B cell (primary cell): ENCODE data around the gene CAMK2D. TPM values are rescaled to one million over a fixed set of nuclear protein-coding genes. Genes with fewer than 3 reads are reported as not detected.

Experiments
- ATAC-seq: fragments of 200-7000 bp; cut with Tn5 transposase; one replicate; pipeline ENCODE4 v1.10.0; 2021; ENCODE audit warnings: low read depth, mild to moderate bottlenecking, moderate number of reproducible peaks, moderate library complexity
- CTCF ChIA-PET: fragments of 350-600 bp; sonication (Branson Sonifier 250); formaldehyde crosslinking; loops from one replicate; lab custom pipeline; 2021; ENCODE audit warnings: antibody characterized with exemption, inconsistent platforms; lab: Charles Lee
- POLR2A ChIA-PET: fragments of 350-600 bp; sonication (Branson Sonifier 250); formaldehyde crosslinking; loops from one replicate; lab custom pipeline; 2021; ENCODE audit warnings: antibody characterized with exemption; lab: Charles Lee
- DNase-seq: peaks from one replicate; pipeline ENCODE4 v3.0.0; 2013
- H2AFZ ChIP-seq: 2 replicates; pipeline ENCODE4 v1.6.1; 2012; ENCODE audit warnings: mild to moderate bottlenecking, low read depth, low read length; ENCODE audit not compliant: insufficient read depth, poor library complexity, severe bottlenecking
- H3K27ac ChIP-seq, 2 donors: 1 replicate in 1 of 2; 2 replicates in 1 of 2; pipeline ENCODE4 v1.5.1; 2012 to 2013; ENCODE audit warnings: low read length in 2 of 2, mild to moderate bottlenecking in 2 of 2, moderate library complexity in 1 of 2
- H3K27me3 ChIP-seq, 4 experiments: fragments of 200-600 bp in 1 of 4; sonication (generic) in 1 of 4; replicated peaks in 1 of 4; 1 replicate in 2 of 4; 2 replicates in 2 of 4; pipeline versions ENCODE4 v1.6.1 to v1.7.0; 2013 to 2016; ENCODE audit warnings: low read length in 3 of 4, mild to moderate bottlenecking in 2 of 4, mixed read lengths in 1 of 4, moderate library complexity in 1 of 4; ENCODE audit not compliant: insufficient read depth in 4 of 4, control insufficient read depth in 3 of 4; ENCODE audit errors: control extremely low read depth in 1 of 4
- H3K36me3 ChIP-seq, 2 experiments: replicated peaks in 1 of 2; 1 replicate in 1 of 2; 2 replicates in 1 of 2; pipeline versions ENCODE4 v1.6.1 to v1.7.1; 2013; ENCODE audit warnings: low read length in 1 of 2; ENCODE audit not compliant: insufficient read depth in 2 of 2, control insufficient read depth in 1 of 2; ENCODE audit errors: control extremely low read depth in 1 of 2, extremely low read depth in 1 of 2
- H3K4me1 ChIP-seq, 2 donors: fragments of 200-600 bp in 1 of 2; sonication (generic) in 1 of 2; 1 replicate in 1 of 2; 2 replicates in 1 of 2; pipeline versions ENCODE4 v1.5.1 to v1.6.1; 2013 to 2017; ENCODE audit warnings: low read length in 2 of 2; ENCODE audit not compliant: control insufficient read depth in 2 of 2, insufficient read depth in 2 of 2
- H3K4me2 ChIP-seq: replicated peaks from 2 replicates; pipeline ENCODE3; 2012; ENCODE audit warnings: mild to moderate bottlenecking, low read depth, low read length; ENCODE audit not compliant: poor library complexity, severe bottlenecking
- H3K4me3 ChIP-seq, 5 experiments: fragments of 200-600 bp in 1 of 5; sonication (generic) in 1 of 5; 1 replicate in 3 of 5; 2 replicates in 2 of 5; pipeline versions ENCODE4 v1.5.1 to v1.7.0; 2011 to 2016; ENCODE audit warnings: low read length in 4 of 5, mild to moderate bottlenecking in 4 of 5, low read depth in 2 of 5, control low read depth in 1 of 5, moderate library complexity in 1 of 5; ENCODE audit not compliant: insufficient read depth in 1 of 5; ENCODE audit errors: control extremely low read depth in 1 of 5, extremely low read depth in 1 of 5
- H3K79me2 ChIP-seq: fragments of 200-600 bp; sonication (generic); one replicate; pipeline ENCODE4 v1.6.0; 2016; ENCODE audit warnings: low read length; ENCODE audit not compliant: control insufficient read depth, insufficient read depth
- H3K9ac ChIP-seq: fragments of 200-600 bp; sonication (generic); 2 replicates; pipeline ENCODE4 v1.6.1; 2017; ENCODE audit warnings: mild to moderate bottlenecking, low read length, moderate library complexity
- H3K9me3 ChIP-seq, 3 donors: one replicate each; pipeline versions ENCODE4 v1.6.1 to v1.7.1; 2013; ENCODE audit warnings: low read length in 2 of 3; ENCODE audit not compliant: control insufficient read depth in 2 of 3, insufficient read depth in 1 of 3; ENCODE audit errors: control extremely low read depth in 1 of 3
- H4K20me1 ChIP-seq: 2 replicates; pipeline ENCODE4 v1.6.0; 2012; ENCODE audit warnings: mild to moderate bottlenecking, low read length; ENCODE audit not compliant: insufficient read depth, control insufficient read depth, poor library complexity, severe bottlenecking
- H3K27ac Mint-ChIP-seq: one replicate; pipeline ENCODE4 v1.8.0; 2021; ENCODE audit warnings: mixed read lengths
- H3K27me3 Mint-ChIP-seq: one replicate; pipeline ENCODE4 v1.8.0; 2021; ENCODE audit warnings: mixed read lengths
- H3K4me1 Mint-ChIP-seq: one replicate; pipeline ENCODE4 v1.8.0; 2021; ENCODE audit warnings: mixed read lengths
- H3K4me3 Mint-ChIP-seq: one replicate; pipeline ENCODE4 v1.8.0; 2021; ENCODE audit warnings: mixed read lengths
- H3K9me3 Mint-ChIP-seq: one replicate; pipeline ENCODE4 v1.8.0; 2022; ENCODE audit warnings: mixed read lengths; ENCODE audit not compliant: insufficient read depth
- EZH2 ChIP-seq: IDR thresholded peaks from 2 replicates; pipeline ENCODE4 v1.6.1; 2012; ENCODE audit warnings: borderline replicate concordance, low read depth, mild to moderate bottlenecking, moderate library complexity, low read length; ENCODE audit not compliant: insufficient read depth, poor library complexity, severe bottlenecking
- WGBS: methylation state at CpG from one replicate; pipeline ENCODE4 v1.1.5; 2013; ENCODE audit warnings: missing lambda C conversion rate; ENCODE audit not compliant: insufficient coverage; 5-methylcytosine and 5-hydroxymethylcytosine counted together
- intact Hi-C: fragments of 100-400 bp; cut with micrococcal nuclease; formaldehyde crosslinking; loops from one replicate; pipeline ENCODE4 v1.10.0; 2022
- polyA plus RNA-seq: library from polyadenylated mRNA; depleted of rRNA; stranded (reverse); fragments of >200 nt; gene quantifications from 2 replicates; pipeline ENCODE4 v1.2.3, GENCODE V29; 2012
- total RNA-seq, 2 donors: library from RNA; stranded (reverse); fragments of 120-200 nt in 1 of 2; gene quantifications; 1 replicate in 1 of 2; 2 replicates in 1 of 2; pipeline versions ENCODE4 v1.2.3 to v1.2.4, GENCODE V29; 2013 to 2022
- TF ChIP-seq, protein P1 (sequence below): fragments of 200-600 bp; IDR thresholded peaks from one replicate; pipeline ENCODE4 v1.8.0; 2022; ENCODE audit warnings: antibody characterized with exemption, mild to moderate bottlenecking

CAMK2D gene
- total and polyA plus RNA-seq, 2 donors (not counting 1 experiment from before 2014, with no cell fraction given): 26.3 to 57.0 TPM

DNA sequence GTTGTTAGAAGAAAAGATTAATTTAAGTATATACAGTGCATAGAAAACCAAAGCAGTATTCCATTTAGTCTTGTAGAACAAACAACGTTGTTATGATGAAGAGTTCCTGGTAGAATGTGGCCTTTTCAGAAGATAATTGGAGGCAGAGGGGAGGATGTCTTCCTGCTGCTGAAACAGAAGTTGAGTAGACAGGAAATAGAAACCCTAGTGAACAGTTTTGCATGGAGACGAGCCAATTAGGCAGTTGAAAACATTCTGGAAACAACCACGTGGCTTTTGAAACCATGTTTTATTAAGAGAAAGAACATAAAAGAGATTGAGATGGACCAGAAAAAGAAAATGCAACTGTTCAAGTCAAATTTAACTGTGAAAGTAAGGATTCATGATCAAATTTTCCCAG, 325.2 kb downstream of the CAMK2D start:
- Histone ChIP-seq H3K36me3 (no peaks in the 10 kb centered on the region), H2AFZ (no peak overlapping the region), H3K79me2 (no peaks in the 10 kb centered on the region), H4K20me1 (no peaks in the 10 kb centered on the region), H3K9ac (no peak overlapping the region), H3K27ac (no peak overlapping the region), H3K4me1 (no peaks in the 10 kb centered on the region), H3K9me3 (peaks cover 0 to 2% (median 0%) of the 10 kb centered on the region in 3 donors), H3K4me3 (no peak overlapping the region), H3K4me2 (no peak overlapping the region), H3K27me3 (peaks cover 0 to 3% (median 1%) of the 10 kb centered on the region in 4 experiments)
- ChIA-PET CTCF (no interaction called here), POLR2A (no interaction called here)
- no peak for ATAC-seq
- Mint-ChIP-seq H3K9me3 (no peaks in the 10 kb centered on the region), H3K4me1 (no peaks in the 10 kb centered on the region), H3K27ac (no peak overlapping the region), H3K27me3 (peaks cover 12% of the 10 kb centered on the region), H3K4me3 (no peak overlapping the region)
- WGBS: 19% methylated on average over 3 of the region's 3 CpGs
- intact Hi-C loops: no loop called here
- TF ChIP-seq, protein P1, sequence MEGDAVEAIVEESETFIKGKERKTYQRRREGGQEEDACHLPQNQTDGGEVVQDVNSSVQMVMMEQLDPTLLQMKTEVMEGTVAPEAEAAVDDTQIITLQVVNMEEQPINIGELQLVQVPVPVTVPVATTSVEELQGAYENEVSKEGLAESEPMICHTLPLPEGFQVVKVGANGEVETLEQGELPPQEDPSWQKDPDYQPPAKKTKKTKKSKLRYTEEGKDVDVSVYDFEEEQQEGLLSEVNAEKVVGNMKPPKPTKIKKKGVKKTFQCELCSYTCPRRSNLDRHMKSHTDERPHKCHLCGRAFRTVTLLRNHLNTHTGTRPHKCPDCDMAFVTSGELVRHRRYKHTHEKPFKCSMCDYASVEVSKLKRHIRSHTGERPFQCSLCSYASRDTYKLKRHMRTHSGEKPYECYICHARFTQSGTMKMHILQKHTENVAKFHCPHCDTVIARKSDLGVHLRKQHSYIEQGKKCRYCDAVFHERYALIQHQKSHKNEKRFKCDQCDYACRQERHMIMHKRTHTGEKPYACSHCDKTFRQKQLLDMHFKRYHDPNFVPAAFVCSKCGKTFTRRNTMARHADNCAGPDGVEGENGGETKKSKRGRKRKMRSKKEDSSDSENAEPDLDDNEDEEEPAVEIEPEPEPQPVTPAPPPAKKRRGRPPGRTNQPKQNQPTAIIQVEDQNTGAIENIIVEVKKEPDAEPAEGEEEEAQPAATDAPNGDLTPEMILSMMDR: no peak
- no peak for DNase-seq

DNA sequence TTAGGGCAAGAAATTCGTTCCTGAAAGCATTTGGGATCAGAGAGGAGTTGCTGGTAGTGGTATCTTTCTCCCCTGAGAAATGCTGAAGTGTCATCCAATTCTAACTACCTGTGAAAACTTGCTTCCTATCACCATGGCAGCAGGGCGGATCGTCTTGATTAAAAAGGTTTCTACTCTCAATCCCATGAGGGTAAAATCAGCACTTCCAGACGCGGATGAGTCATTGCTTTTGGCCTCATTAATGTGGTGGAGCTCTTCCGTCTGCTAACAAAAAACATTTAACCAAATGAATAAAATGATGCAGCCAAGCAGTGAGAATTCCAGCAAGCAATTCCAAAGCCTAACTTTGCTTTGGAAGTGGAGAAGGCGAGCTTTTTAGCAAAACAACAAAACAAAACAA, 325.6 kb downstream of the CAMK2D start:
- H3K4me1 Mint-ChIP-seq: no peaks in the 10 kb centered on the region
- TF ChIP-seq, protein P1: no peak
- TF ChIP-seq EZH2: no peak
- H4K20me1 ChIP-seq: no peaks in the 10 kb centered on the region
- H3K4me2 ChIP-seq: no peak overlapping the region
- no peak overlapping the region for H3K4me3 Mint-ChIP-seq
- no peak overlapping the region for H3K9ac ChIP-seq
- H3K27me3 Mint-ChIP-seq: peaks cover 12% of the 10 kb centered on the region
- no peaks in the 10 kb centered on the region for H3K9me3 Mint-ChIP-seq
- H3K27ac ChIP-seq: no peak overlapping the region
- POLR2A ChIA-PET: no interaction called here
- H3K9me3 ChIP-seq: peaks cover 0 to 2% (median under 1%) of the 10 kb centered on the region in 3 donors
- ATAC-seq (no peak), DNase-seq (no peak)
- no peak overlapping the region for H3K4me3 ChIP-seq
- H3K36me3 ChIP-seq: no peaks in the 10 kb centered on the region
- CTCF ChIA-PET: no interaction called here
- H3K79me2 ChIP-seq: no peaks in the 10 kb centered on the region
- H3K4me1 ChIP-seq: no peaks in the 10 kb centered on the region
- H3K27ac Mint-ChIP-seq: no peak overlapping the region
- WGBS: 83% methylated on average over 4 of the region's 7 CpGs
- peaks cover 0 to 3% (median 1%) of the 10 kb centered on the region in 4 experiments for H3K27me3 ChIP-seq
- no peak overlapping the region for H2AFZ ChIP-seq
- intact Hi-C loops: no loop called here
